HepG2 (cell line): ENCODE results near the gene WNT3. TPM values are rescaled to one million over a fixed set of nuclear protein-coding genes. Genes with fewer than 3 reads are reported as not detected.

Experiments used
- ATAC-seq: fragments of 200-7000 bp; cut with Tn5 transposase; 3 replicates; pipeline ENCODE4 v1.9.1; 2020; ENCODE audit warnings: mild to moderate bottlenecking, moderate library complexity
- BruUV-seq: library from RNA; stranded (reverse); fragments of 400-500 nt; replicated peaks from 2 replicates; lab custom pipeline; 2021; lab: Mats Ljungman, UMichigan
- CTCF ChIA-PET: fragments of 300-600 bp; formaldehyde crosslinking; extraction: SDS; loops from one replicate; lab custom pipeline; 2021; ENCODE audit warnings: low total read pairs, inconsistent platforms, low intra/inter-chr PET ratio; lab: Yijun Ruan, JAX
- POLR2A ChIA-PET: fragments of 350-600 bp; sonication (Branson Sonifier 250); formaldehyde crosslinking; loops from one replicate; lab custom pipeline; 2020; ENCODE audit warnings: antibody characterized with exemption, inconsistent platforms; lab: Yijun Ruan, JAX
- DNase-seq: peaks from one replicate; pipeline ENCODE4 v3.0.0-alpha.2; 2015; ENCODE audit warnings: low spot score
- FAIRE-seq: peaks from 3 replicates; lab custom pipeline; 2011; peaks lifted over from hg19 to GRCh38; lab: Jason Lieb, UNC
- H2AFZ ChIP-seq: one replicate; pipeline ENCODE4 v1.6.1; 2011; ENCODE audit warnings: low read length, inconsistent platforms
- H3K27ac ChIP-seq: fragments of 300-600 bp; 3 replicates; pipeline ENCODE4 v1.8.0; 2011; ENCODE audit warnings: mixed run types, mild to moderate bottlenecking, mixed read lengths, low read length, inconsistent platforms; ENCODE audit not compliant: insufficient read depth; ENCODE audit errors: extremely low read length
- H3K27me3 ChIP-seq, 2 experiments: fragments of 200-600 bp in 1 of 2; 2 replicates in 1 of 2; 3 replicates in 1 of 2; pipeline versions ENCODE4 v1.6.0 to v1.8.0; 2011; ENCODE audit warnings: low read length in 2 of 2, mild to moderate bottlenecking in 2 of 2, moderate library complexity in 2 of 2, inconsistent platforms in 1 of 2; ENCODE audit not compliant: insufficient read depth in 2 of 2, control insufficient read depth in 1 of 2
- H3K36me3 ChIP-seq, 2 experiments: fragments of 200-600 bp in 1 of 2; replicated peaks in 1 of 2; 2 replicates in 1 of 2; 3 replicates in 1 of 2; pipeline versions ENCODE4 v1.5.1 to v1.8.0; 2011; ENCODE audit warnings: low read length in 2 of 2, inconsistent platforms in 1 of 2; ENCODE audit not compliant: insufficient read depth in 2 of 2, control insufficient read depth in 1 of 2
- H3K4me1 ChIP-seq: 2 replicates; pipeline ENCODE4 v1.5.1; 2012; ENCODE audit warnings: low read length, inconsistent platforms; ENCODE audit not compliant: insufficient read depth
- H3K4me2 ChIP-seq: 2 replicates; pipeline ENCODE4 v1.6.0; 2011; ENCODE audit warnings: low read depth, low read length, inconsistent platforms
- H3K4me3 ChIP-seq, 3 experiments: fragments of 200-600 bp in 1 of 3; sonication (generic), shearing (Covaris generic) in 1 of 3; replicated peaks in 1 of 3; 2 replicates each; pipeline ENCODE4 v1.5.1; 2011 to 2016; ENCODE audit warnings: low read length in 3 of 3, inconsistent platforms in 2 of 3, low read depth in 2 of 3, mild to moderate bottlenecking in 2 of 3, control low read depth in 1 of 3, mixed read lengths in 1 of 3; ENCODE audit not compliant: insufficient read depth in 1 of 3
- H3K79me2 ChIP-seq: one replicate; pipeline ENCODE4 v1.6.1; 2011; ENCODE audit warnings: low read length, inconsistent platforms; ENCODE audit not compliant: insufficient read depth
- H3K9ac ChIP-seq: 2 replicates; pipeline ENCODE4 v1.6.0; 2011; ENCODE audit warnings: mild to moderate bottlenecking, low read depth, low read length, inconsistent platforms; ENCODE audit not compliant: insufficient read depth
- H3K9me3 ChIP-seq: 2 replicates; pipeline ENCODE4 v1.5.1; 2012; ENCODE audit warnings: mild to moderate bottlenecking, low read length
- H4K20me1 ChIP-seq: 2 replicates; pipeline ENCODE4 v1.6.0; 2011; ENCODE audit warnings: inconsistent platforms, mild to moderate bottlenecking, low read length, moderate library complexity; ENCODE audit not compliant: insufficient read depth
- MTF2 ChIP-seq: sonication (generic); formaldehyde crosslinking; IDR thresholded peaks from 2 replicates; pipeline ENCODE4 v1.5.0; 2020; ENCODE audit warnings: missing genetic modification reagents, borderline replicate concordance
- PHF20 ChIP-seq: sonication (generic); formaldehyde crosslinking; IDR thresholded peaks from 2 replicates; pipeline ENCODE4 v1.5.0; 2020; ENCODE audit warnings: mild to moderate bottlenecking, missing genetic modification reagents
- ZNF292 ChIP-seq: sonication (generic); formaldehyde crosslinking; IDR thresholded peaks from 2 replicates; pipeline ENCODE4 v1.8.1; 2022; ENCODE audit warnings: mild to moderate bottlenecking, low read depth, missing genetic modification reagents, borderline replicate concordance
- ZNF331 ChIP-seq: sonication (generic); formaldehyde crosslinking; IDR thresholded peaks from 2 replicates; pipeline ENCODE4 v1.4.0; 2020; ENCODE audit warnings: missing genetic modification reagents
- ZNF350 ChIP-seq: sonication (generic); formaldehyde crosslinking; IDR thresholded peaks from 2 replicates; pipeline ENCODE4 v1.4.0; 2020; ENCODE audit warnings: mild to moderate bottlenecking, low read depth, missing genetic modification reagents, borderline replicate concordance
- ZNF547 ChIP-seq: sonication (generic); formaldehyde crosslinking; IDR thresholded peaks from 2 replicates; pipeline ENCODE4 v1.5.1; 2020; ENCODE audit warnings: mild to moderate bottlenecking, missing genetic modification reagents
- ZNF567 ChIP-seq: sonication (generic); formaldehyde crosslinking; IDR thresholded peaks from 2 replicates; pipeline ENCODE4 v1.8.1; 2023; ENCODE audit warnings: mild to moderate bottlenecking, missing genetic modification reagents, borderline replicate concordance
- ZNF724P ChIP-seq: sonication (generic); formaldehyde crosslinking; IDR thresholded peaks from 2 replicates; pipeline ENCODE4 v1.8.0; 2022; ENCODE audit warnings: missing genetic modification reagents, borderline replicate concordance
- ZNF747 ChIP-seq: sonication (generic); formaldehyde crosslinking; IDR thresholded peaks from 2 replicates; pipeline ENCODE4 v1.8.1; 2023; ENCODE audit warnings: missing genetic modification reagents, mild to moderate bottlenecking, borderline replicate concordance
- ZNF788 ChIP-seq: sonication (generic); formaldehyde crosslinking; IDR thresholded peaks from 2 replicates; pipeline ENCODE4 v1.5.0; 2020; ENCODE audit warnings: mild to moderate bottlenecking, missing genetic modification reagents, borderline replicate concordance
- WGBS: methylation state at CpG from one replicate; pipeline ENCODE4 v1.1.6; 2017; ENCODE audit warnings: low lambda C conversion rate; 5-methylcytosine and 5-hydroxymethylcytosine counted together
- in situ Hi-C: cut with HindIII; loops from 2 replicates; pipeline ENCODE4 v1.10.0; 2017; ENCODE audit warnings: low pct_unique_long_range_greater_than_20kb; ENCODE audit not compliant: extremely low pct_ligation_motif_present
- intact Hi-C: fragments of 100-400 bp; cut with micrococcal nuclease; formaldehyde crosslinking; loops from one replicate; pipeline ENCODE4 v1.10.0; 2022; ENCODE audit not compliant: unreplicated experiment
- polyA plus RNA-seq, 8 experiments: library from polyadenylated mRNA; depleted of rRNA in 3 of 8; stranded (reverse) in 7 of 8; unstranded in 1 of 8; fragments of >200 nt; fragmentation: Illumina TruSeq in 4 of 8; extraction: Trizol in 4 of 8; gene quantifications; 2 replicates each; pipeline versions ENCODE4 v1.2.1 to v1.2.3, GENCODE V29; 2011 to 2016; ENCODE audit warnings: low read depth in 4 of 8, missing spikeins in 1 of 8, mixed read lengths in 1 of 8; ENCODE audit not compliant: insufficient read depth in 1 of 8
- total RNA-seq, 5 experiments: library from RNA; depleted of rRNA; stranded (reverse); fragments of >200 nt; fragmentation: Illumina TruSeq; extraction: Trizol; gene quantifications; 2 replicates each; pipeline ENCODE4 v1.2.3, GENCODE V29; 2016; ENCODE audit warnings: low read depth in 1 of 5
- TF ChIP-seq, protein P1 (sequence below): sonication (generic); formaldehyde crosslinking; IDR thresholded peaks from 2 replicates; pipeline ENCODE4 v1.4.0; 2020; ENCODE audit warnings: mild to moderate bottlenecking, missing genetic modification reagents
- TF ChIP-seq, protein P2 (sequence below): IDR thresholded peaks from 2 replicates; pipeline ENCODE4 v1.6.1; 2016

The WNT3 gene
- total and polyA plus RNA-seq, 2 of the 13 experiments (the other 11 are each of a cell fraction or from before 2014, with no cell fraction given) = 8.5 to 10.3 TPM

DNA sequence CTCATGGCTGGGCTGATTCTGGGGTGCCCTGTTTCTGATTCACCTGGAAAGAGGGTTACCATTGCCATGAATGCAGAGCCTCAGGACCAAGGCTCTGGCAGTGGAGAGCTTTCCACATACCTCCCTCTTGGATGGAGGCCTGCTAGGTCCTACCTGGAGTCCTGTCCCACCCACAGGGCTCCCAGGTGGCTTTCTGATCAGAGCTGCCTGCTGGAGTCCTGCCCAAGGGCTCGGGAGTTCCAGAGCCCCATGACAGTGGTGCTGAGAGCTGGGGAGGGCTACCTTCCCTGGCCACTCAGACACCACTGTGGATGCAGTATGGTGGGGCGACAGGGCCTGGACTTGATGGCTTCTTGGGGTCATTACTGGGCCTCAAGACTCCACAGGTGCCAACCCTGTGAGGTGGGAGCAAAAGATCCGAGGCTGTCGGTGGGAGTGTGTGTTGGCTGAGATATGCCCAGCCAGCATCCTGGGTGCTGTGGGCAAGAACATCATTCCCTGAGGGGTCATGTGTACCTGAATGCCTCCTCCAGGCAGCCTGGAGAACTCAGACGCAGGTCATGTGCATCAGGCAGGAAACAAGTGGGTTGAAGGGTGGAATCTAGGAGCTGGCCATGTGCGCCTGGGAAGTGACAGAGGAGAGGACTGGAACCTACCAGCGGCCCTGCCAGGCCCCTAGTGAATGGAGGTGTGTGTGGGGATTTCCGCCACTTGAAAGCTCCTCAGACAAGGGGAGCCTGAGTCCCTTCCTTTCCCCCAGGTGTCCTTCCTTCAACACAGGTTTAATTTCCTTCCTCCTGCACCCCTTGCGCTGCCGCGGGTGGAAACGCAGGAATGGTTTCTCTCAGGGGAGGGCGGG lies 2.3 kb upstream of the WNT3 start:
- Histone ChIP-seq H2AFZ (no peak overlapping the region), H4K20me1 (no peaks in the 10 kb centered on the region), H3K9me3 (no peaks in the 10 kb centered on the region), H3K4me2 (peak overlapping the region; percentile 57), H3K36me3 (no peaks in the 10 kb centered on the region), H3K27me3 (peaks cover 12 to 64% of the 10 kb centered on the region in 2 experiments), H3K4me3 (0 out of 6 replicates have a peak overlapping the region, but pooled peaks of 1 of the 3 experiments have one; percentile 46), H3K4me1 (peaks cover 35% of the 10 kb centered on the region), H3K79me2 (no peaks in the 10 kb centered on the region), H3K27ac (no peak overlapping the region), H3K9ac (no peak overlapping the region)
- WGBS = 44% methylated on average over 13 of the region's 13 CpGs
- POLR2A ChIA-PET = interaction anchor here (1.9 kb wide), 1 partner anchor 12 kb away, joined by 4 read pairs; no protein-coding TSS in a partner anchor
- no peak for DNase-seq
- FAIRE-seq = no peak
- ATAC-seq = no peak; the same call in 1 of the 3 replicates
- TF ChIP-seq ZNF331 (CRISPR knock-in tag) (no peak), ZNF788 (CRISPR knock-in tag) (0 out of 2 replicates have a peak, but pooled peaks have one; percentile 8), ZNF547 (no peak), MTF2 (CRISPR knock-in tag) (peak; percentile 34; the same call in 1 of the 2 replicates), ZNF350 (CRISPR knock-in tag) (0 out of 2 replicates have a peak, but pooled peaks have one; percentile 23), PHF20 (CRISPR knock-in tag) (0 out of 2 replicates have a peak, but pooled peaks have one; percentile 6), ZNF747 (CRISPR knock-in tag) (0 out of 2 replicates have a peak, but pooled peaks have one; percentile 36), ZNF292 (CRISPR knock-in tag) (no peak), ZNF567 (CRISPR knock-in tag) (no peak), ZNF724P (CRISPR knock-in tag) (no peak)
- TF ChIP-seq, protein P1, sequence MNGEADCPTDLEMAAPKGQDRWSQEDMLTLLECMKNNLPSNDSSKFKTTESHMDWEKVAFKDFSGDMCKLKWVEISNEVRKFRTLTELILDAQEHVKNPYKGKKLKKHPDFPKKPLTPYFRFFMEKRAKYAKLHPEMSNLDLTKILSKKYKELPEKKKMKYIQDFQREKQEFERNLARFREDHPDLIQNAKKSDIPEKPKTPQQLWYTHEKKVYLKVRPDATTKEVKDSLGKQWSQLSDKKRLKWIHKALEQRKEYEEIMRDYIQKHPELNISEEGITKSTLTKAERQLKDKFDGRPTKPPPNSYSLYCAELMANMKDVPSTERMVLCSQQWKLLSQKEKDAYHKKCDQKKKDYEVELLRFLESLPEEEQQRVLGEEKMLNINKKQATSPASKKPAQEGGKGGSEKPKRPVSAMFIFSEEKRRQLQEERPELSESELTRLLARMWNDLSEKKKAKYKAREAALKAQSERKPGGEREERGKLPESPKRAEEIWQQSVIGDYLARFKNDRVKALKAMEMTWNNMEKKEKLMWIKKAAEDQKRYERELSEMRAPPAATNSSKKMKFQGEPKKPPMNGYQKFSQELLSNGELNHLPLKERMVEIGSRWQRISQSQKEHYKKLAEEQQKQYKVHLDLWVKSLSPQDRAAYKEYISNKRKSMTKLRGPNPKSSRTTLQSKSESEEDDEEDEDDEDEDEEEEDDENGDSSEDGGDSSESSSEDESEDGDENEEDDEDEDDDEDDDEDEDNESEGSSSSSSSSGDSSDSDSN = peak; percentile 3; the same call in 1 of the 2 replicates
- TF ChIP-seq, protein P2, sequence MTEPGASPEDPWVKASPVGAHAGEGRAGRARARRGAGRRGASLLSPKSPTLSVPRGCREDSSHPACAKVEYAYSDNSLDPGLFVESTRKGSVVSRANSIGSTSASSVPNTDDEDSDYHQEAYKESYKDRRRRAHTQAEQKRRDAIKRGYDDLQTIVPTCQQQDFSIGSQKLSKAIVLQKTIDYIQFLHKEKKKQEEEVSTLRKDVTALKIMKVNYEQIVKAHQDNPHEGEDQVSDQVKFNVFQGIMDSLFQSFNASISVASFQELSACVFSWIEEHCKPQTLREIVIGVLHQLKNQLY (CRISPR knock-in tag) = no peak
- BruUV-seq = no TSS peak
- CTCF ChIA-PET = no interaction called here
- in situ Hi-C loops = loop anchor here (5.0 kb wide), 1 partner anchor 44 kb away; no protein-coding TSS in a partner anchor
- intact Hi-C loops = no loop called here
